ENCODE data around the gene CEP57. TPM values are rescaled to one million over a fixed set of nuclear protein-coding genes. Genes with fewer than 3 reads are reported as not detected.
"Not testable (repeated sequence)": the region's sequence is repeated elsewhere in the genome, so short reads cannot be mapped to it uniquely, and the experiment has no call there.

CEP57 gene
- total RNA-seq, 1 donor from 2014 or later = 88.3 TPM

GRCh38 chr11:95835768-95836488 is 45.6 kb downstream of the CEP57 start:
- peak; percentile 27 for DNase-seq (ENCODE audit: low spot score)
- Mint-ChIP-seq H3K9me3 (no peaks in the 10 kb centered on the region), H3K36me3 (ENCODE audit: low read depth) (peaks cover 68% of the 10 kb centered on the region), H3K4me3 (ENCODE audit: low read depth) (no peak overlapping the region), H3K27me3 (ENCODE audit: low read depth) (no peaks in the 10 kb centered on the region), H3K27ac (no peak overlapping the region), H3K4me1 (ENCODE audit: low read depth) (no peaks in the 10 kb centered on the region)
- intact Hi-C loops (cut with micrococcal nuclease) = loop anchor here (1.0 to 2.0 kb wide), 2 partner anchors 557 to 591 kb away; no protein-coding TSS in a partner anchor

GRCh38 chr11:95845167-95845566 is 54.9 kb downstream of the CEP57 start:
- no peak overlapping the region for H3K4me3 Mint-ChIP-seq (ENCODE audit: low read depth)
- no peak for DNase-seq (ENCODE audit: low spot score)
- no peaks in the 10 kb centered on the region for H3K27me3 Mint-ChIP-seq (ENCODE audit: low read depth)
- no peaks in the 10 kb centered on the region for H3K9me3 Mint-ChIP-seq
- intact Hi-C loops (cut with micrococcal nuclease) = loop anchor here (10.0 kb wide), 1 partner anchor 120 kb away; no protein-coding TSS in a partner anchor
- no peaks in the 10 kb centered on the region for H3K4me1 Mint-ChIP-seq (ENCODE audit: low read depth)
- H3K27ac Mint-ChIP-seq = no peak overlapping the region
- peaks cover 32% of the 10 kb centered on the region for H3K36me3 Mint-ChIP-seq (ENCODE audit: low read depth)

GRCh38 chr11:95849087-95849825 is 59.0 kb downstream of the CEP57 start:
- H3K4me3 Mint-ChIP-seq (ENCODE audit: low read depth) = no peak overlapping the region
- DNase-seq (ENCODE audit: low spot score) = no peak
- H3K36me3 Mint-ChIP-seq (ENCODE audit: low read depth) = peaks cover 27% of the 10 kb centered on the region
- no peaks in the 10 kb centered on the region for H3K4me1 Mint-ChIP-seq (ENCODE audit: low read depth)
- H3K9me3 Mint-ChIP-seq = no peaks in the 10 kb centered on the region
- H3K27ac Mint-ChIP-seq = no peak overlapping the region
- no peaks in the 10 kb centered on the region for H3K27me3 Mint-ChIP-seq (ENCODE audit: low read depth)
- intact Hi-C loops (cut with micrococcal nuclease) = loop anchor here (10.0 kb wide), 1 partner anchor 116 kb away; no protein-coding TSS in a partner anchor

- H3K36me3 Mint-ChIP-seq (ENCODE audit: low read depth) = peaks cover 24% of the 10 kb centered on the region
- H3K27me3 Mint-ChIP-seq (ENCODE audit: low read depth) = no peaks in the 10 kb centered on the region
- H3K27ac Mint-ChIP-seq = no peak overlapping the region
- DNase-seq (ENCODE audit: low spot score) = no peak
- intact Hi-C loops (cut with micrococcal nuclease) = no loop called here
- no peak overlapping the region for H3K4me3 Mint-ChIP-seq (ENCODE audit: low read depth)
- no peaks in the 10 kb centered on the region for H3K4me1 Mint-ChIP-seq (ENCODE audit: low read depth)
- no peaks in the 10 kb centered on the region for H3K9me3 Mint-ChIP-seq
Observed at GRCh38 chr11:95850137-95850536, 59.8 kb downstream of the CEP57 start.

- H3K27ac Mint-ChIP-seq = no peak overlapping the region
- no peaks in the 10 kb centered on the region for H3K9me3 Mint-ChIP-seq
- no peak overlapping the region for H3K4me3 Mint-ChIP-seq (ENCODE audit: low read depth)
- H3K27me3 Mint-ChIP-seq (ENCODE audit: low read depth) = no peaks in the 10 kb centered on the region
- peaks cover 30% of the 10 kb centered on the region for H3K36me3 Mint-ChIP-seq (ENCODE audit: low read depth)
- DNase-seq (ENCODE audit: low spot score) = no peak
- H3K4me1 Mint-ChIP-seq (ENCODE audit: low read depth) = no peaks in the 10 kb centered on the region
- intact Hi-C loops (cut with micrococcal nuclease) = no loop called here
Observed at GRCh38 chr11:95853138-95853537, 62.8 kb downstream of the CEP57 start.

- Mint-ChIP-seq H3K4me1 (ENCODE audit: low read depth) (no peaks in the 10 kb centered on the region), H3K27me3 (ENCODE audit: low read depth) (no peaks in the 10 kb centered on the region), H3K9me3 (no peaks in the 10 kb centered on the region), H3K4me3 (ENCODE audit: low read depth) (no peak overlapping the region), H3K27ac (no peak overlapping the region), H3K36me3 (ENCODE audit: low read depth) (peaks cover 30% of the 10 kb centered on the region)
- DNase-seq (ENCODE audit: low spot score) = no peak
- intact Hi-C loops (cut with micrococcal nuclease) = no loop called here
Observed at GRCh38 chr11:95853862-95854261, 63.6 kb downstream of the CEP57 start.

GRCh38 chr11:95854362-95854761 is 64.1 kb downstream of the CEP57 start:
- H3K27me3 Mint-ChIP-seq (ENCODE audit: low read depth); H3K27ac Mint-ChIP-seq; H3K4me3 Mint-ChIP-seq (ENCODE audit: low read depth); H3K4me1 Mint-ChIP-seq (ENCODE audit: low read depth); H3K9me3 Mint-ChIP-seq; intact Hi-C loops (cut with micrococcal nuclease); DNase-seq (ENCODE audit: low spot score): not testable (repeated sequence)
- peaks cover 26% of the 10 kb centered on the region for H3K36me3 Mint-ChIP-seq (ENCODE audit: low read depth)

GRCh38 chr11:95860024-95860423 is 69.7 kb downstream of the CEP57 start:
- DNase-seq (ENCODE audit: low spot score); H3K9me3 Mint-ChIP-seq; intact Hi-C loops (cut with micrococcal nuclease); H3K27ac Mint-ChIP-seq; H3K4me1 Mint-ChIP-seq (ENCODE audit: low read depth); H3K4me3 Mint-ChIP-seq (ENCODE audit: low read depth); H3K27me3 Mint-ChIP-seq (ENCODE audit: low read depth): not testable (repeated sequence)
- H3K36me3 Mint-ChIP-seq (ENCODE audit: low read depth) = peaks cover 28% of the 10 kb centered on the region

- Mint-ChIP-seq H3K4me1 (ENCODE audit: low read depth) (peaks cover 2% of the 10 kb centered on the region), H3K36me3 (ENCODE audit: low read depth) (peaks cover 8% of the 10 kb centered on the region), H3K9me3 (no peaks in the 10 kb centered on the region), H3K4me3 (ENCODE audit: low read depth) (no peak overlapping the region), H3K27ac (no peak overlapping the region), H3K27me3 (ENCODE audit: low read depth) (no peaks in the 10 kb centered on the region)
- DNase-seq (ENCODE audit: low spot score) = no peak
- intact Hi-C loops (cut with micrococcal nuclease) = no loop called here
Observed at GRCh38 chr11:95863486-95864140, 73.3 kb downstream of the CEP57 start.

GRCh38 chr11:95867105-95867504 is 76.8 kb downstream of the CEP57 start:
- Mint-ChIP-seq H3K36me3 (ENCODE audit: low read depth) (peaks cover 5% of the 10 kb centered on the region), H3K4me3 (ENCODE audit: low read depth) (no peak overlapping the region), H3K27me3 (ENCODE audit: low read depth) (no peaks in the 10 kb centered on the region), H3K27ac (no peak overlapping the region), H3K9me3 (peaks cover 4% of the 10 kb centered on the region), H3K4me1 (ENCODE audit: low read depth) (no peaks in the 10 kb centered on the region)
- DNase-seq (ENCODE audit: low spot score) = no peak
- intact Hi-C loops (cut with micrococcal nuclease) = no loop called here

- H3K9me3 Mint-ChIP-seq; H3K27me3 Mint-ChIP-seq (ENCODE audit: low read depth); H3K4me1 Mint-ChIP-seq (ENCODE audit: low read depth); H3K4me3 Mint-ChIP-seq (ENCODE audit: low read depth); intact Hi-C loops (cut with micrococcal nuclease); H3K27ac Mint-ChIP-seq; DNase-seq (ENCODE audit: low spot score); H3K36me3 Mint-ChIP-seq (ENCODE audit: low read depth): not testable (repeated sequence)
Observed at GRCh38 chr11:95870877-95871276, 80.6 kb downstream of the CEP57 start.

GRCh38 chr11:95877291-95877690 is 87.0 kb downstream of the CEP57 start:
- peaks cover 5% of the 10 kb centered on the region for H3K9me3 Mint-ChIP-seq
- peaks cover 3% of the 10 kb centered on the region for H3K4me1 Mint-ChIP-seq (ENCODE audit: low read depth)
- intact Hi-C loops (cut with micrococcal nuclease) = no loop called here
- H3K27me3 Mint-ChIP-seq (ENCODE audit: low read depth) = no peaks in the 10 kb centered on the region
- H3K36me3 Mint-ChIP-seq (ENCODE audit: low read depth) = peaks cover 14% of the 10 kb centered on the region
- no peak for DNase-seq (ENCODE audit: low spot score)
- H3K4me3 Mint-ChIP-seq (ENCODE audit: low read depth) = no peak overlapping the region
- H3K27ac Mint-ChIP-seq = peak overlapping the region; percentile 25
